Measurements from ENCODE around the gene PITPNM3. TPM values are rescaled to one million over a fixed set of nuclear protein-coding genes. Genes with fewer than 3 reads are reported as not detected.

PITPNM3 gene
- total RNA-seq, result 0.65 and 1.3 TPM in 2 replicates

GRCh38 chr17:6556121-6557039, at the start of gene PITPNM3:
PITPNM3 (minus strand) TSS chr17:6556555; CDS start chr17:6556406, 149 bp downstream.
- DNase-seq (ENCODE audit: low read depth), result no peak
- no peak for TF ChIP-seq CTCF (conservative IDR thresholded peaks at IDR 0.05; ENCODE audit: low read depth, low read length)
- H3K4me3 ChIP-seq (ENCODE audit: low read depth, low read length), result peak within 1 kb of the TSS; percentile 68

DNA sequence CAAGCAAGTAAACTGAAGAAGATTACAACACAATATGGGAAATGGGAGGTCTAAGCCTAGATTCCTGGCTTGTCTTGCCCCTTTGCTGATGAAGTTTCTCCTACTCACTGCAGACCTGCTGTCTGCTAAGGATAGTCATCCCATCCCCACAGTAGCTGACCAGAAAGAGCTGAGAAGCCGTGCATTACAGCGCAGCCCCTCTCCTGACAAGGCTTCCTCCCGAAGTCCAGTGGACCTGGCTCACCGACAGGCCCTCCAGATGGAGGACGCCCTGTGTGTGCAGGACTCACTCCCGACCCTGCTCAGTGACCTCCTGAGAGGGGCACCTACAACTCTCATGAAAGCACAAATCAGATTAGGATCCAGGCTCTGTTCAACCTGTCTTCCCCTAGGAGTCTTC, 48.8 kb upstream of the PITPNM3 start:
- TF ChIP-seq CTCF (conservative IDR thresholded peaks at IDR 0.05; ENCODE audit: low read depth, low read length), result no peak
- H3K4me3 ChIP-seq (ENCODE audit: low read depth, low read length), result no peak overlapping the region
- DNase-seq (ENCODE audit: low read depth), result no peak

DNA sequence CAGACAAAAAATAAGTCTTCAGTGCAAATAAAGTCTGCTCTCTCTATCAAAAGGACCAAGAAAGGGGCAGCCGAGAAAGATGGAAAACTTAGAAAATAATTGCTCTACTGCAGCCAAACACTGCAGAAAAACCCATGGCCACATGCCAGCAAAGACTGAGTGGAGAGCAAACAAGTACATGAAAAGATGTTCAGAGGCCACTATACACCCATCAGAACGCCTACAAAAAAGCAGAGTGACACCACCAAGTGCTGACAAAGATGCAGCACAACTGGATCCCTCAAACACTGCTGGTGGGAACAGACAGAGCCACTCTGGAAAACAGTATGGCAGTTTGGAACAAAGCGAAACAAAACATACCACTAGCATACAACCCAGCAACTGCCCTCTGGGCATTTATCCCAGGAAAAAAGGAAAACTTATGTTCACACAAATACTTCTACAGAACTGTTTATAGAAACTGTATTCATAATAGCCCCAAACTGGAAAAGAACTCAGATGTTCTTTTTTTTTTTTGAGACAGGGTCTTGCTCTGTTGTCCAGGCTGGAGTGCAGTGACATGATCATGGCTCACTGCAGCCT, 47.5 kb upstream of the PITPNM3 start:
- no peak for TF ChIP-seq CTCF (conservative IDR thresholded peaks at IDR 0.05; ENCODE audit: low read depth, low read length)
- H3K4me3 ChIP-seq (ENCODE audit: low read depth, low read length), result no peak overlapping the region
- DNase-seq (ENCODE audit: low read depth), result no peak

- no peak for TF ChIP-seq CTCF (conservative IDR thresholded peaks at IDR 0.05; ENCODE audit: low read depth, low read length)
- no peak for DNase-seq (ENCODE audit: low read depth)
- H3K4me3 ChIP-seq (ENCODE audit: low read depth, low read length), result no peak overlapping the region
These were observed 45.8 kb upstream of the PITPNM3 start for GRCh38 chr17:6602141-6602540.

GRCh38 chr17:6599364-6599763, 43.0 kb upstream of the PITPNM3 start:
- TF ChIP-seq CTCF (conservative IDR thresholded peaks at IDR 0.05; ENCODE audit: low read depth, low read length), result no peak
- DNase-seq (ENCODE audit: low read depth), result no peak
- no peak overlapping the region for H3K4me3 ChIP-seq (ENCODE audit: low read depth, low read length)

- DNase-seq (ENCODE audit: low read depth), result no peak
- no peak for TF ChIP-seq CTCF (conservative IDR thresholded peaks at IDR 0.05; ENCODE audit: low read depth, low read length)
- no peak overlapping the region for H3K4me3 ChIP-seq (ENCODE audit: low read depth, low read length)
These were observed 41.4 kb upstream of the PITPNM3 start for GRCh38 chr17:6597727-6598126.
